Measurements from ENCODE around the gene TNC.

DNA sequence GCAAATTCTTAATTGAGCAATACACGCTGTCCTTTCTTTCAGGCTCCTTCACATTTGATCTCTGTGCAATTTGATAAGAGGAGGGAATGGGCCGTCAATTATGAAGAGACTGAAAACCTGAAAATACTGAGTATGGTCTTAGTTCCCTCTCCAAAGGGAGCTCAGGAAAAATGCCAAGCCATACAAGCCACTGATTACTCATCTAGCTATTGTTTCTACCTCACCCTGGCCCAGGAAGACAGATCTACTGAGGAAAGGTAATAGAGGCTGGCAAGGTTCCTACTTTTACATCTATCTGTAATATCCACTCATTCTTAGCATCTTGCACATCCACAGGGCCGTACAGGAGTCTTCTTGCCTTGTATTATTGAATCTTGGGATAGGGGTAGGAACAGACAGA, 23.7 kb upstream of the TNC start:
- no peak for TF ChIP-seq POLR2AphosphoS5 (IDR thresholded peaks at IDR 0.05; ENCODE audit: low read depth, low read length)
- TF ChIP-seq, protein P1, sequence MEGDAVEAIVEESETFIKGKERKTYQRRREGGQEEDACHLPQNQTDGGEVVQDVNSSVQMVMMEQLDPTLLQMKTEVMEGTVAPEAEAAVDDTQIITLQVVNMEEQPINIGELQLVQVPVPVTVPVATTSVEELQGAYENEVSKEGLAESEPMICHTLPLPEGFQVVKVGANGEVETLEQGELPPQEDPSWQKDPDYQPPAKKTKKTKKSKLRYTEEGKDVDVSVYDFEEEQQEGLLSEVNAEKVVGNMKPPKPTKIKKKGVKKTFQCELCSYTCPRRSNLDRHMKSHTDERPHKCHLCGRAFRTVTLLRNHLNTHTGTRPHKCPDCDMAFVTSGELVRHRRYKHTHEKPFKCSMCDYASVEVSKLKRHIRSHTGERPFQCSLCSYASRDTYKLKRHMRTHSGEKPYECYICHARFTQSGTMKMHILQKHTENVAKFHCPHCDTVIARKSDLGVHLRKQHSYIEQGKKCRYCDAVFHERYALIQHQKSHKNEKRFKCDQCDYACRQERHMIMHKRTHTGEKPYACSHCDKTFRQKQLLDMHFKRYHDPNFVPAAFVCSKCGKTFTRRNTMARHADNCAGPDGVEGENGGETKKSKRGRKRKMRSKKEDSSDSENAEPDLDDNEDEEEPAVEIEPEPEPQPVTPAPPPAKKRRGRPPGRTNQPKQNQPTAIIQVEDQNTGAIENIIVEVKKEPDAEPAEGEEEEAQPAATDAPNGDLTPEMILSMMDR (IDR thresholded peaks at IDR 0.05): no peak
- TF ChIP-seq, protein P2, sequence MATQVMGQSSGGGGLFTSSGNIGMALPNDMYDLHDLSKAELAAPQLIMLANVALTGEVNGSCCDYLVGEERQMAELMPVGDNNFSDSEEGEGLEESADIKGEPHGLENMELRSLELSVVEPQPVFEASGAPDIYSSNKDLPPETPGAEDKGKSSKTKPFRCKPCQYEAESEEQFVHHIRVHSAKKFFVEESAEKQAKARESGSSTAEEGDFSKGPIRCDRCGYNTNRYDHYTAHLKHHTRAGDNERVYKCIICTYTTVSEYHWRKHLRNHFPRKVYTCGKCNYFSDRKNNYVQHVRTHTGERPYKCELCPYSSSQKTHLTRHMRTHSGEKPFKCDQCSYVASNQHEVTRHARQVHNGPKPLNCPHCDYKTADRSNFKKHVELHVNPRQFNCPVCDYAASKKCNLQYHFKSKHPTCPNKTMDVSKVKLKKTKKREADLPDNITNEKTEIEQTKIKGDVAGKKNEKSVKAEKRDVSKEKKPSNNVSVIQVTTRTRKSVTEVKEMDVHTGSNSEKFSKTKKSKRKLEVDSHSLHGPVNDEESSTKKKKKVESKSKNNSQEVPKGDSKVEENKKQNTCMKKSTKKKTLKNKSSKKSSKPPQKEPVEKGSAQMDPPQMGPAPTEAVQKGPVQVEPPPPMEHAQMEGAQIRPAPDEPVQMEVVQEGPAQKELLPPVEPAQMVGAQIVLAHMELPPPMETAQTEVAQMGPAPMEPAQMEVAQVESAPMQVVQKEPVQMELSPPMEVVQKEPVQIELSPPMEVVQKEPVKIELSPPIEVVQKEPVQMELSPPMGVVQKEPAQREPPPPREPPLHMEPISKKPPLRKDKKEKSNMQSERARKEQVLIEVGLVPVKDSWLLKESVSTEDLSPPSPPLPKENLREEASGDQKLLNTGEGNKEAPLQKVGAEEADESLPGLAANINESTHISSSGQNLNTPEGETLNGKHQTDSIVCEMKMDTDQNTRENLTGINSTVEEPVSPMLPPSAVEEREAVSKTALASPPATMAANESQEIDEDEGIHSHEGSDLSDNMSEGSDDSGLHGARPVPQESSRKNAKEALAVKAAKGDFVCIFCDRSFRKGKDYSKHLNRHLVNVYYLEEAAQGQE (IDR thresholded peaks at IDR 0.05; ENCODE audit: insufficient read depth in 1 of 2, low read depth in 2 of 2, low read length in 1 of 2): no peak
- no peak for TF ChIP-seq TCF7L2 (IDR thresholded peaks at IDR 0.05; ENCODE audit: low read depth, low read length)
- no peak for TF ChIP-seq SIN3A (IDR thresholded peaks at IDR 0.05; ENCODE audit: borderline replicate concordance, insufficient read depth, low read depth, low read length)
